GM23248 (cell line): ENCODE measurements around the gene GREM1.

Experiments
- EZH2 ChIP-seq: fragments of 200-600 bp; sonication (generic); IDR thresholded peaks from 2 replicates; pipeline ENCODE4 v1.6.1; 2018; ENCODE audit warnings: antibody characterized with exemption, mild to moderate bottlenecking; ENCODE audit not compliant: insufficient read depth, poor library complexity, severe bottlenecking
- EZH2phosphoT487 ChIP-seq: fragments of 200-600 bp; sonication (generic); IDR thresholded peaks from 2 replicates; pipeline ENCODE4 v1.6.1; 2018; ENCODE audit warnings: antibody characterized with exemption, moderate library complexity, mild to moderate bottlenecking, low read depth; ENCODE audit not compliant: insufficient read depth

DNA sequence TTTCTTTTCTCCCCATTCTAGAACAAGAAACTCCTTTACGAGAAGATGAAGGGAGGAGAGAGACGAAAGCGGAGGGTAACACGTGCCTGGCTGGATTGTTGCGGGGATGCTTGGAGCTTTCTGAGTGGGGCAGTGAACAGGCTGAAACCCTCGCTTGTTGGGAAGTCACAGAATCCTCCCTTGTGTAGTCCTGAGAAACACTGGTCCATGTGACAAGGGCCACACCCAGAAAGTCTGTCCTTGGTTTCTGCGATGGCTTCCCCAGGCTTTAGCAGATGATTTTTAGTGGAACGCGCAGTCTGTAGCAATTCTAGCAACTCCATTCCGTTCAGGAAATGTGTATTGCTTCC, 26.1 kb upstream of the GREM1 start:
- TF ChIP-seq EZH2 (no peak), EZH2phosphoT487 (no peak)
